ENCODE data around the gene ARMC12.
A peak's percentile ranks its signal among the peaks of the same experiment; 100 is the strongest.
"Not testable (repeated sequence)": the region's sequence is repeated elsewhere in the genome, so short reads cannot be mapped to it uniquely, and the experiment has no call there.

Gene ARMC12

GRCh38 chr6:35719404-35719829, 17.4 kb upstream of the ARMC12 start:
- DNase-seq, result no peak

- DNase-seq, result no peak
Measured at GRCh38 chr6:35719830-35720733, 16.8 kb upstream of the ARMC12 start.

DNA sequence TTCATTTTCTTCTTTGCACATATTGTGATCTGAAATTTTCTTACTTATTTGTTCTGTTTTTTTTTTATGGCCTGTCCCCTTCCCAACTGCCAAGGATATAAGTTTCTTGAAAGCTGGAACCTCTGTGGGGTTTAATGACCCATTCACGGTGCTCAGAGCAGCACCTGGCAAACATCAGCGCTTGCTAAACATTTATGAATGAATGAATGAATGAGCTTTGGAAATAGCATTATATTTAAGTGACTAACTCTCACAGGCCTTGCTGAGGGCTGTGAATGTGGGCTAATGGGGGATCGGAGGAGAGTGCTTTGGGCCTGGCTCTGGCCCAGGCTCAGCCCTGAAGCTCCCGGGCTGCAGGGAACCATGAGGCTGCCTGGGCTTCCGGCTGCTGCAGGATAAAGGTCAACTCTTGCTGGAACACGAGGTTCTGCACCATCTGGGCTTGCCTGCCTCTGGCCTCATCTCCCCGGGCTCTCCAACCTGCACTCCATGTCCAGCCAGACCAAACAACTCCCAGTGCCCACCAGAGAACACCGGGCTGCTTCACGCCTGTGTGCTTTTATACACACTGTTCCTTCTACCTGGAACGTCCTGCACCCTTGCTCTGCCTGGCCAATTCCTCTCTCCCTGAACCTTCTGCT, 14.6 kb upstream of the ARMC12 start:
- DNase-seq, result no peak

- no peak for DNase-seq
Measured at GRCh38 chr6:35723587-35723986, 13.2 kb upstream of the ARMC12 start.

DNA sequence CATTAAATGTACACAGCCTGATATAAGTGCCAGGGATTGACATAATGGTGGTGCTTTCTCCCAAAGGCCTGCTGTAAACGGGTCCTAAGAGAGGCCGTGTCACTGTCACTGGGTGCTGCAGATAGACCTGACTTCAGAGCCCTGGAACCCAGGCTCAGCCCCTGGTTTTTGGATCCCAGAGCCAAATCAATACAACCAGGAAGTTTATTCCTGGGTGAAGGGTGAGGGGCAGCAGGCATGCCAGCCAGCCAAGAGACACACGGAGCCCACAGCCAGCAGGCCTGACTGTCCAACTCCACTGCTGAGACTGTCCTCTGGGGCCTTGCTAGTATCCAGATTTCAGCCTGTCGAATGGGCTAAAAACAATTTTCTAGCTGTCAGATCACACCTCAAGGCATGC, 12.8 kb upstream of the ARMC12 start:
- no peak for DNase-seq

DNA sequence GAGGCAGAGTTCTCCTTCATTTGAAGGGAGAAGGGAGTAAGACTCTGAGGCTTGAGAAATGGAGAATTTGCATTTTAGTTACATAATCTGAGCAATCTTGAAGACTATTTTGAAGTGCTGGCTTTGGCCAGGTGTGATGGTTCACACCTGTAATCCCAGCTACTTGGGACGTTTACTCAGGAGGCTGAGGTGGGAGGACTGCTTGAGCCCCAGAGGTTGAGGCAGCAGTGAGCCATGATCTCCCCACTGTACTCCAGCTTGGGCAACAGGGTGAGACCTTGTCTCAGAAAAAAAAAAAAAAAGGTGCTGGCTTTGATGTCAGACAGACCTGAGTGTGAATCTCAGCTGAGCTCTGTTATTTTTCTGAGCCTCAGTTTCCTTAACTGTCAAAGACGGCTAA, 12.4 kb upstream of the ARMC12 start:
- no peak for DNase-seq

DNA sequence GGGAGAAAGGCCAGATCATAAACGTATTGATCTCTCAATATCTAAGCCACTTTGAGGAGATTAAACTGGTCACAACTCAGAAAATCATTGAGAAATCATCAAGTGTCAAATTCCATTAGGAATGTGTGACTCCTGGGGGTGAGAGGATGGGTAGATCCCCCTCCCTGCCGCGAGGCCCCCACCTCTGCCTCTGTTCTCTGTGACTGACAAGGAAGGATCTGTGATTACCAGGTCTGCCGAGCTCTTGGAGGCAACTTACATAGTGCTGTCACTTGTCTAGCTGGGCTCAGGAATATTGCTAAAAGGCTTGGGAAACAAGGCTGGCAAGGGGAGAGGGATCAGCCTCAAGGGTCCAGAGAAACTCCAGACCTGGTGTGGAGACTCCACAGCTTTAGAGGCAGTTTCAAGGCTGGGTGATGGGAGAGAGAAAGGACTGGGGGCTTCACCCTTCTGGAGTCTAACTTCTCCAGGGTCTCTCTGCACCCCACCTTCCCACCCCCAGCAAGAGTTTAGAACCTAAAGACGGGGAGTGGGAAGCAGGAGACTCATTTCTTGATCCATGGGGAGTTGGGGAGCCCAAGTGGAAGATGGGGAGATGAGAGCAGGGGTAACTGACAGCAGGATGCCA, 11.6 kb upstream of the ARMC12 start:
- DNase-seq, result no peak

- DNase-seq, result no peak
Measured at GRCh38 chr6:35725721-35726438, 11.0 kb upstream of the ARMC12 start.

GRCh38 chr6:35727231-35727934, 9.4 kb upstream of the ARMC12 start:
- peak; percentile 71 for DNase-seq

DNA sequence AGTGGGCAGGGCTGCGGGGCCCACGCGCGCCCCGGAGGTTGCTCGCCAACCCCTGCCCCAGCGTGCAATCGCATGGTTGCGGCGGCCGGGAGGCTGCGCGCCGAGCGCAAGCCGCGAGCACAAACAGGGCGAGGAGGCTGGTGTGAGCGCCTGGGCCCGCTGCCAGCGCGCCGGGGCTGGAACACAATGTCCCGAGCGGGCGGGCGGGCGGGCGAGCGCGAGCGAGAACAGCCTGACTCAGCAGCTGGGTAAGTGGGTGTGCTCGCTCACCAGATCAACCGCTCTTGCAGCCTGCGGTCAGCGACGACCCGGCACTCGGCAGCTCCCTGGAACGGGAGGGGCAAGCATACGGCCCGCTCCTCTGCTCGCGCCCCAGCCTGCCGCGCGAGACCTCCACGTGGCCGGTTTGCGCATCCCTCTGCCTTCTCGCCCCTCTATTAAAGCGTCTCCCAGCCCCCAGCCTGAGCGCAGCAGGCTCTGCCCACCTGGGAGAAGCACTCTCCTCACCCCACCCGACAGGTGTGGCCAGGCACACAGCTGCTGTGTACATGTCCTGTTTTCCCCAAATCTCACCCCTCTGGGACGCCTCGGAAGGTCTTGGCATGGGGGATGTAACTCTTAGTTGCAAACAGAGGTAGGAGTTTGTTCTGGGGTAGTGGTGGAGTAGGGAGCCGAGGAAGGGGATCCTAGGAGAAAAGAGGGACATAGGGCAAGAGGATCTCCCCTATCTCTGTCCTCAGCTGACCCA, 8.7 kb upstream of the ARMC12 start:
- DNase-seq, result peak; percentile 78

DNA sequence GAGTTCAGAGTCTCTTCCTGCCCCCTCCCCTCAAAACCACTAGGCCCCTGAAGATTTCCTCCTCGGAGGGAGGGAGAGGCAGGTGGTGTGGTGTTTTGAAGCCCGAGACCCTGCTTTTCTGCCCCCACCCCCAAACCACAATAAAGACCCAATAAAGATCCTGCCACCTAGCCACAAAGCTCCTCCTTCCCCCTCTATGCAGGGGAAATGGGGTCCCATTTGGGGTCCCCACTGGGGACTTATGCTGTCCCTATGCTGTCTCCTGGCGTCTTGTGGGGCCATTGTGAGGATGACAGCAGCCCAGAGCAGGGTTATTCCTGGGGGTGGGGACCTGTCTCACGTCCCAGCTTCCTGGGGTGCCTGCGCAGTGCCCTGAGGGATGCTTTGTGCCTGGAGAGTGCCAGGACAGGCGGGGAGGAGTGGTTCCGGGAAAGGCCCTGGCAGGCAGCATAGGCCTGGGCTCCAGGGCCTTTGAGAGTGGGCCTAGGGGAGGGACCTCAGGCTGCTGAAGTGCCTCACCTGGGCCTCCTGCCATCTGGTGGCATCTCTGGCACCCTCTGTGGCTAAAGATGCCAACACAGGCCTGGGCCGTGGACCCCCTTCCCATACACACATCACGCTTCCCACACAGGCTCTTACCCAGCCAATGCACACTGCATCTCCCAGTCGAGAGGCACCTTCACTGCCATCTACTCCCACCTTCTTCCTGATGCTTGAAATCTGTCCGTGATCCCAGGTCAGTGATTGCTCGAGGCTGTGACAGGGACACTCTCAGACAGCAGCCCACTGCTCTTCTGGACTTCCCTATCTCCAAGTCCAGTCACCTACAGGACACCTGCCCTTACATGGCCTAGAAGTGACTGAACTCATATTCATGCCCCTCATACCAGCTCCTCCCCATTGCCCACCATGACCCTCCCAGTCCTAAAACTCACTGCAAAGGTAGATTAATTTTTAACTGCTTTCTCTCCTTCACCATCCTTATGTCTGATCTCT, 7.9 kb upstream of the ARMC12 start:
- DNase-seq, result no peak

- DNase-seq, result no peak
Measured at GRCh38 chr6:35729722-35730121, 7.1 kb upstream of the ARMC12 start.

DNA sequence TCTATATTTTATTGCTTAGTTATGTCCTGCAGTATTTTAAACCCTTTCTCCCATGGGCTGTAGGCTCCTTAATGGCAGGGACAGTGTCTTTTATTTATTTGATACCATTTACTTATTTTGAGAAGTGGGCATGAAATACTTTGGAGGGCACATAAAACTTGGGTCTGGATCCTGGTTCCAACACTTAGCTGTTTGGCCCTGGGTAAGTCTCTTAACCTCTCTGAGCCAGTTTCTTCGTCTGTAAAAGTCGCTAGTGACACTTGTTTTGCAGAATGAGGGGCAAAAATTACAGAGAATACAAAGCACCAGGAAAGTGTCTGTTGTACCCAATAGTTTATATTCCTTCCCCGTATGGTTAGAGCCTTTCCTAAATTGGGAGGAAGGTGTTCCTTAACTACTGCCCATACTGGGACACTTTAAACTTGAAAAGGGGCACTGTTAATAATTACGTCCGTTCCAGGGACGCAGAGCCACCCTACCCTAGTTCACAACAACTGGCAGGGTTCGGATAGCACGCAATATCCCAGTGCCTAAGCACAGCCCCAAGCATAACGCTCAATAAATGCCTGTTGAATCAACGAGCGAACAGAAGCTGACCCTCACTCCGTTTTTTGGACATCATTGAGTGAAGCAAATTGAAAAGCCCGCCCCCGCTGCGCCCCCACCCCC, 6.0 kb upstream of the ARMC12 start:
- DNase-seq, result no peak

DNA sequence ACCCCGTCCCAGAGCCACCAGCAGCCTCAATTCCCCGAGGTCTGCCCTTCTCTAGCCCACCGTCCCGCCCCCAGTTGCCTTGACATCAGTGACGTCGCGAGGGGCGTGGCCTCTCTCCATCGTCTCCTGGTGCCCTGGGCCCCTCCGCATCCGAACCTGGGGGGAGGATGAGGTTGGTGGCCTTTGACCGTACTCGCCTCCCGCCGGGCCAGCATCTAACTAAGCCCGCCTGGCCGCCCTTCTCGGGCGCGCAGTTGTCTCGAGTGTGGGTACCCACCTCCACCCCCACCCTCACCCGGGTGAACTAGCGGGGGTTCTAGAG, 5.5 kb upstream of the ARMC12 start:
- DNase-seq, result peak; percentile 89

- DNase-seq, result peak; percentile 81
Measured at GRCh38 chr6:35731736-35732532, 4.9 kb upstream of the ARMC12 start.

- DNase-seq, result no peak
Measured at GRCh38 chr6:35733633-35734032, 3.2 kb upstream of the ARMC12 start.

GRCh38 chr6:35734319-35734718, 2.5 kb upstream of the ARMC12 start:
- DNase-seq, result not testable (repeated sequence)

- DNase-seq, result no peak
Measured at GRCh38 chr6:35735452-35735851, 1.4 kb upstream of the ARMC12 start.

DNA sequence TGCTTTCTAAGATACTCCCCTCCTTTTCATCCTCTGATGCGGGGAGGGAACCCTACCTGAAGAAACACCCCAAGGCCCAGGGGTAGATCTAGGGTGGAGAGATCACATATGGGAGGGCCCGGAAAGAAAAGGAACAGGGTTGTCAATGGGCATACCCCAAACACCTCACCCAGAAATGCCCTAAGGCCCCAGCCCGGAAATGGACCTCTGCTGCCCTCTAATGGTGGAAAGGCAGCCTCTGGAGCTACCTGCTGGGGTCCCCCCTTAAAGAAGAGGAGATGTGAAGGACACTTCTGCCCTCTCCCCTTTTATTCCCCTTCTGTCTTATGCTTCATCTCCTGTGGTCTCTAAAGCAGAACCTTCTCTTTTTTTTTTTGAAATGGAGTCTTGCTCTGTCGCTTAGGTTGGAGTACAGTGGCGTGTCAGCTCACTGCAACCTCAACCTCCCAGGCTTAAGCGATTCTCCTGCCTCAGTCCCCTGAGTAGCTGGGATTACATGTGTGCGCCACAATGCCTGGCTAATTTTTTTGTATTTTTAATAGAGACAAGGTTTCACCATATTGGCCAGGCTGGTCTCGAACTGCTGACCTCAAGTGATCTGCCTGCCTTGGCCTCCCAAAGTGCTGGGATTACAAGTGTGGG, 458 bp upstream of the ARMC12 start:
- peak; percentile 42 for DNase-seq
